GM19467 (cell line): Measurements from ENCODE around the gene CORT.
"Not testable (repeated sequence)": the region's sequence is repeated elsewhere in the genome, so short reads cannot be mapped to it uniquely, and the experiment has no call there.

Experiments used
- ATAC-seq: cut with Tn5 transposase; IDR thresholded peaks from one replicate; pipeline ENCODE4 v1.9.1; 2021; ENCODE audit warnings: mild to moderate bottlenecking, moderate library complexity; ENCODE audit not compliant: unreplicated experiment

CORT gene

DNA sequence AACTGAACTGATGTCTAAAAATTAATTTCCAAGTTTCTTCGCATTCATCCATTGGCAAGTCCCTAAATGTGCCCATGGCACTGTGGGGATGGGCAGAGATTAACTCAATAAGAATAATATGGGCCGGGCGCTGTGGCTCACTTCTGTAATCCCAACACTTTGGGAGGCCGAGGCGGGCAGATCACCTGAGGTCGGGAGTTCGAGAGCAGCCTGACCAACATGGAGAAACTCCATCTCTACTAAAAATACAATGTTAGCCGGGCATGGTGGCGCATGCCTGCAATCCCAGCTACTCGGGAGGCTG lies 24.4 kb downstream of the CORT start:
- ATAC-seq, result not testable (repeated sequence)

DNA sequence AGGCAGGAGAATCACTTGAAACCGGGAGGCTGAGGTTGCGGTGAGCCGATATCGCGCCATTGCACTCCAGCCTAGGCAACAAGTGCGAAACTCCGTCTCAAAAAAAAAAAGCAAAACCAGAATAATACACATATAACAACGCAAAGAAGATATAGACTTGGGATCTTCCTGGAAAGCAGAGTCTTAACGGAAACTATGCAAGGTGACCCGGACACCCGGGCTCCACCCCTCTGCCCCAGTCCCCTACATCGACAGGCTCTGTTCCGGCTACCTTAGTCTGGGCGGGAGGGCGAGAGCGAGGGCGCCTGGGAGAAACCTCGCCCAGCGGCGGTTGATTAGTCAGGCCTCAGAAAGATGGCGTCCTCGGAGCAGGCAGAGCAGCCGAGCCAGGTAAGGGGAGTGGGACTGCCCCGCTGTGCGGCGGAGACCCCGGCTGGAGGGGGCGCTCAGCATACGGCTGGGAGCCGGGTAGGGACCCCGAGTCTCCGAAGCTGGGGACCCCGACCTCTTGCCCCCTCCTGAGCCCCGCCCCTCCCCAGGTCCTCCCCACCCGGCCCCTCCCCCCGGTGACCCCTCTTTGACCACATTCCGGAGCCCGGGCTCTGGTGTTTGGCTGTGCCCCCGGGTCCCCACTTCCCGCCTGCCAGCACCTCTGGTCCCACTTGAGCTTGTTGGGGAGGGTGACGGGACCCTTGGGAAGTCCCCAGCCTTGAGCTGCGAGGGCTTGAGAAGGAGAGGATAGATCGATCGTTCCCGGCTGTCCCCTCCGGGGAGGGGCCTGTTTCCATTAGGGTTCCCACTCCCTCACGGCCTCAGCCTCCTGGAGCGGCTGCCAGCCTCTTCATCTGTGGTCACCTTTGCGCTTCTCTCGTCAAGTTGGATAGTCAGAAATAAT lies 25.0 kb downstream of the CORT start, which contains the start of gene PEX14:
Gene PEX14 (plus strand): TSS at position 338 of the 895 bp plus-strand sequence. CDS start 17 bp downstream, at position 355.
- peak; percentile 58 for ATAC-seq

DNA sequence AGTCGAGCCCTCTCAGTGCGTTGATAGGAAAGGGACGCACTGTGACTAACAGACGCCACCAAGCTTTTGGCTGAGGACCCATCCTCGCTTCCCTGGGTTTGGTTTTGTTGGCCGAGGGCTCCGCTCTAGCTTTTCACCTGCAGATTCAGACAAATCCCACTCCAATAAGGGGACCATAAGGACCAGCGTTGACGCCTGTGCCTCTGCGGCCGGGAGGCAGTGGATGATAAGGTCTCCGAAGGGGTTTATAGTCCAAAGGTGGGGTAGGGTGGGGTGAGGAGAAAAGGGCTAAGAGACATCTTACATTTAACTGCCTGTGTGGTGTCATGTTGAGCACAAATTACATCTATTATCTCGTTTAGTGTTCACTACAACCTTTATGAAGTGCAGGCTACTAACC lies 25.7 kb downstream of the CORT start:
- ATAC-seq, result no peak

DNA sequence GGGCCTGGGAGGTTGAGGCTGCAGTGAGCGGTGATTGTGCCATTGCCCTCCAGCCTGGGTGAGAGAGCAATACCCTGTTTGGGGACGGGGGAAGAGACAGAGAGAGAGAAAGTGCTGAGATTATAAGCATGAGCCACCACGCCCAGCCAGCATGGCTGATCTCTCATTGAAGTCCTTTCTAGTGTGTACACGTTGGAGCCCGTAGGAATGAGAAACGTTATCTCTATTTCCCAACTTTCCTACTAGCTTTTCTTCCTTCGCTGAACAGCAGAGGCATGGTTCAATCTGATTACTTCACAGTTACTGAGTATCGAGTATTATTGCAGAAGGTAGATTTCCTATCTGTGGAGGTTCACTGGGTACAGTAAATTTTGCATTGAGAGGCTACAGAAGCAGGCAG lies 29.5 kb downstream of the CORT start:
- ATAC-seq, result no peak

DNA sequence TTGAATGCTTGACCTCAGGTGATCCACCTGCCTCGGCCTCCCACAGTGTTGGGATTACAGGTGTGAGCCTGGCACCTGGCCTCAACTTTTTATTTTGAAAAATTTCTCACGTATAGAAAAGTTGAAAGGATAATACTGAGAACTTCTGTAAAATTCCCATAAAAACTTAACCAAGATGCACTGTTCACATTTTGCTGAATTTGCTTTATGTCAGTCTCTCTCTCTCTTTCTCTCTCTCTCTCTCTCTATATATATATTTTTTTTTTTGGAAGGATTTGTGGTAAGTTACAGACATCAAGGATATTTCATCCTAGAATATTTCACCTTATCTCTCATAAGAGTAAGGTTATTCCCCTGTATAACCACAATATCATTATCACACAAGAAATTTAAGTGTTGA lies 30.8 kb downstream of the CORT start:
- no peak for ATAC-seq

DNA sequence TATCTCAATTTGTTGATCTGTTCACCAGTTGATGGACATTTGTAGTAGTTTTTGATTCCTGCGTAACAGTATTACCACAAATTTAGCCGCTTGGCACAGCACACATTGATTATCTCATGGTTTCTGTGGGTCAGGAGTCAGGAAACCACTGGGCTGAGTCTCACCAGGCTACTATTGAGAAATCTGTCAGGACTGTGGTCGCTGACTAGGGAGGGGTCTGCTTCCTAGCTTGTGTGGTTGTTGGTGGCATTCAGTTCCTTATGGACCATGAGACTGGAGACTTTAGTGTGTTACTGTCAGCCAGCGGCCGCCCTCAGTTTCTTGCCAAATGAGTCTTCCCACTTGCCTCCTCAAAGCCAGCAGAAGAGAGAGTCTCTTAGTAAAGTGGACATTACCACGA lies 34.7 kb downstream of the CORT start:
- ATAC-seq, result no peak

DNA sequence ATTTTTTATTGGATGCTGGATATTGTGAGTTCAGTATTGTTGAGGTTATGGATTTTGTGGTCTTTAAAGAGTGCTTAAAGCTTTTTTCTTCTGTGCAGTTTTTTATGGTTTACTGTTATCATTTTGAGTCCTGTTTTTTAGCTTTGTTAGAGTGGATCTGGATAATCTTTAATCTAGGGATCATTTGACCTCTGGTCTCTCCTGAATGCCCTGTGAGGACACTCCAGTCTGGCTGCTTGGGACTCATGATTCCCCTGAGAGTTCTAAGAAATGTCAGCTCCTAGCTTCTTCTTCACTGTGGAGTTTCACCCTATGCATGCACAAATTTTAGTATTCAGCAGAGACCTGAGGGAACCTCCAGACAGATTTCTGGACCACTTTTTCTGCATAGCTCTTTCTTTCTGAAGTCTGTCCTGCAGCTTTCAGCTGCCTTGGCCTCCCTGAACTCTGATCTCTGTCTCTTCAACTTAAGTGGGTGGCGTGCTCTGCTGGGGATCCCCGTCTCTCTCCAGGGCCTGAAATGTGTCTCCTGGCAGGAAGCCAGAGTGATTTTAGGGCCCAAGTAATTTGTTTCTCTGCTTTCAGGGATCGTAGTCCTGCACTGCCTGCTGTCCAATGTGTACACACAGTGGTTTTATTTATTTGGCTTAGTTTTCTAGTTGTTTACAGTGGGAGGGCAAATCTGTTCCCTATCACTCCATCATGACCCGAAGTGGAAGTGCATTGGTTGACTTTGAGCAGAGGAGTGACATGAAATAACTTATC lies 39.6 kb downstream of the CORT start:
- no peak for ATAC-seq

DNA sequence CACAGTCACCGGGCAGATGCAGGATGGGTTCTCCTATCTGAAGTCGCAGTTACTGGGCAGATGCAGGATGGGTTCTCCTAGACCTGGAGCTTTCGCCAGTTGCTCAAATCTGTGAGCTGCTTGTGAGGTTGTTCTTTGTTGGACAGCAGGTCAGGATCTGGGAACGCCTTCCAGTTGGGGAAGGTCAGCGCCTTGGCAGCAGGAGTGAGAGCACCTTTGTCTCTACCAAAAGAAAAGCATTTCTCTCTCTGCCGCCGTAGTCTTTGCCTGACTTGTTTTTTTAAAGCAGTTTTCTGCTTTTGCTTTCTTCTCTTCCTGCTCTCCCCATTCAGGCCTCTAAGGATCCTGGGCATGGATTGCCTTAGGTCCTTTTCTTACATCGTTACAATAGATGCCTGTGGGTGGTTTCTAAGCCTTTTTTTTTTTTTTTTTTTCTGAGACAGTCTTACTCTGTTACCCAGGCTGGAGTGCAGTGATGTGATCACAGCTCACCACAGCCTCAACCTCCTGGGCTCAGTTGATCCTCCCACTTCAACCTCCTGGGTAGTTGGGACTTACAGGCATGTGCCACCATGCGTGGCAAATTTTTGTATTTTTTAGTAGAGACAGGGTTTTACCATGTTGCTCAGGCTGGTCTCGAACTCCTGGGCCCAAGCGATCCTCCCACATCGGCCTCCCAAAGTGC lies 40.6 kb downstream of the CORT start:
- ATAC-seq, result no peak

DNA sequence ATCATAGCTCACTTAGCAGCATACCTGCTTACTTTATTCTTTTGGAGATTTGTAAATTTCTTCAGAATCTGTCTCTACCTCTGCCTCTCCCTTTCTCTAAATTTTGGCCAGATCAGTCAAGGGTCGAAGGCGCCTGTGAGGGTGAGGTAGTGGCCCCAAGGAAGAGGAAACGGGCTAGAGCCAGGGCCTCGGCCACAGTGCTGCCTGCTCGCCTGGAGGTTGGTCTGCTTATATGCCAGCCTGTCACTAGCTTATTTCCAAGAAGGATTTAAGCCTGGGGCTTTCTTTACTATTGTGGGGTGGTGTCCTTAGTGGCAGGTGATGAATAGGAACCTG lies 44.6 kb downstream of the CORT start:
- ATAC-seq, result no peak

DNA sequence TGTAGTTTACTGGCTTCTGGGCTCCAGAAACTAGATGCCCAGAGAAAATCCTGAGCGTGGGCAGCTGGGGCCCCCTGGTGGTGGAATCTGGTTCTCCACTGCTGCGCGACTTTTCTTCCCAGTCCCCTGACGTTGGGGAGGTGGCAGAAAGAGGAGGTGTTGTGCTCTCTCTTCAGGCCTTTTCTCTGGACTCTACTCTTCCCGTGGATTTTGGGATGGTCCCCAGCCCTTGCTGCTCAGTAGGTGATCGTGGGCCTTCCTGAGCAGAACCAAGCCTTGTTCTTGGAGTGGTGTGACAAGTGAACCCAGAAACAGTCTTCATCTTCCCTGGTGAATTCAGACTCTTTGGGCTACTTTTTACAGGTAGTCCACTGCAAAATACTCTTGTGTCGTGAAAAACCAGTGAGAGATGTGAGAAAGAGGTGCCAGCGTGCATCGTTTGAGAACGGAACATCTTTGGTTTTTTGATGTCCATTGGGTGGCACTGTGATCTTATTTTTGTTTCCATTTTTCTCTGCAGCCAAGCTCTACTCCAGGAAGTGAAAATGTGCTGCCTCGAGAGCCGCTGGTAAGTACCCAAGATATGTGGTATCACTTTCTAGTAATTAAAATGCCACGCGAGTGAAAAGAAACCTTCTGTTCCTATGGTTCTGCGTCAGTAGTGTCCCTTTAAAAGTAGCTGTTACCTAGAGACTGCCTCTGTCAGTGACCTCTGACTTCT lies 45.1 kb downstream of the CORT start:
- ATAC-seq, result peak; percentile 68

DNA sequence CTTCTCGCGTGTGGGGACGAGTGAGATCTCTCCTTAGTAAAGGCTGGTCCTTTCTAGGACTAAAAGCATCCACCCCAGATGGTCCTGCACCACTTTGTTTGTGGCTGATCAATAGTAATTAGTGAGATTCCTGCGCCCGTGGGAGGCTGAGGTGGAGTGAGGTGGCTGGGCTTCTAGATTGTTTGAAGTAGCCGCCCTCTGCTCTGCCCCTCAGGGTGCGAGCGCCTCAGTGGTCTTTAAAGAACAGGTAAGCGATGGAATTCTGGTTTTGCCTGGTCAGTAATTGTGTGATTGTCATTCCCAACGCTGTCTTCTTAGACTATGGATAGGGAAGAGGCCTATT lies 45.6 kb downstream of the CORT start:
- ATAC-seq, result no peak

DNA sequence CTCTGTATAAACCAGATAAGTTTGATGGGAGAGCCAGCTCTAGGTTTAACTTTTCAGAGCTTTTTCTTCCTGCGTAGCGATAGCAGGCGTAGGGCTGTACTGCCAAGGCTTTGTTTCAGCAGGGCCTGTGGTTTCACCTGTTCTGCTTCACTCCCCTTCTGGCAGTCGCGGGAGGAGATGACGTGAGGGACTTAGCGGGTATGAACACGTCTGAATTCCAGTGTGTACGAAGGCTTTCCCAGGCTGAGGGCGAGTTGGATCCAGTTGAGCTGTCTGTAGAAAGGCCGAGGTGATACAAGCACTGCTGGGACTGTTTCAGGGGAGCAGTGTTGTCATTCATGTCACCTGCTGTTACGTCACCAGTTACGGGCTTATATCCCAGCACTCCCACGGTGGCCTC lies 46.1 kb downstream of the CORT start:
- no peak for ATAC-seq

DNA sequence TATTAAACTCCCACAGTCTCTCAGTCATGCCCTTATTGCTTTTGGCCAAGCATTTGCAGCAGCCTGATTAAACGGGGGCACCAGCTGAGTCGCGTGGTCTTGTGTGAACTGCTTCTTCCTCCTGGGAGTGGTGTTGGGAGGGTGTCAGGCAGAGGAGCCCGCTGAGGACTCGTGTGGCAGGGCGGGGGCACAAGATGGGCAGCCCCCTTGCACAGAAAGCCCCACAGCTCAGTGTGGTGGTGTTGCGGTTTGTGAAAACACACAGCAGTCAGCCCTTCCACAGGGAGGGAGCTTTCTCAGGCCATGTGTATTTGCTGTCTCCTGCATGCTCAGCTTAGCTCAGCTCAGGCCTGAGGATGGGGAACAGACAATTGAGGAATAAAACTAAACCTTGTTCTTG lies 47.3 kb downstream of the CORT start:
- no peak for ATAC-seq

DNA sequence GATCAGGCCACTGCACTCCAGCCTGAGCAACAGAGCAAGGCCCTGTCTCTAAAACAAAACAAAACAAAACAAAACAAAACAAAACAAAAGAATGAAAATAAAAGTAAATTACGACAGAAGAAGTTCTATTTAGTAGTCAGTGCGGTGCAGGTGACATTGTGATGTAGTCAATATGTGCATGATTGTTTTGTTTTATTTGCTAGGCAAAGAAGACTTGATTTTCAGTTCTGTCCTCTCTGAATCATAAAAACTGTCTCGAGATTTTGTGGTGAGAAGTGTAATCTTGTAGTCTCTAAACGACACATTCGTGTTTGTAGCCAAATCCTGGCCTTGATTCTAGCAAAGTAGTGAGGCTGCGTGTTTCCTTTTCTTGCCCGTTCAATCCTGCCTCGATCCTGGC lies 48.4 kb downstream of the CORT start:
- ATAC-seq, result no peak
